ENCODE results near the gene MIEF2.
A peak's percentile ranks its signal among the peaks of the same experiment; 100 is the strongest.

DNA sequence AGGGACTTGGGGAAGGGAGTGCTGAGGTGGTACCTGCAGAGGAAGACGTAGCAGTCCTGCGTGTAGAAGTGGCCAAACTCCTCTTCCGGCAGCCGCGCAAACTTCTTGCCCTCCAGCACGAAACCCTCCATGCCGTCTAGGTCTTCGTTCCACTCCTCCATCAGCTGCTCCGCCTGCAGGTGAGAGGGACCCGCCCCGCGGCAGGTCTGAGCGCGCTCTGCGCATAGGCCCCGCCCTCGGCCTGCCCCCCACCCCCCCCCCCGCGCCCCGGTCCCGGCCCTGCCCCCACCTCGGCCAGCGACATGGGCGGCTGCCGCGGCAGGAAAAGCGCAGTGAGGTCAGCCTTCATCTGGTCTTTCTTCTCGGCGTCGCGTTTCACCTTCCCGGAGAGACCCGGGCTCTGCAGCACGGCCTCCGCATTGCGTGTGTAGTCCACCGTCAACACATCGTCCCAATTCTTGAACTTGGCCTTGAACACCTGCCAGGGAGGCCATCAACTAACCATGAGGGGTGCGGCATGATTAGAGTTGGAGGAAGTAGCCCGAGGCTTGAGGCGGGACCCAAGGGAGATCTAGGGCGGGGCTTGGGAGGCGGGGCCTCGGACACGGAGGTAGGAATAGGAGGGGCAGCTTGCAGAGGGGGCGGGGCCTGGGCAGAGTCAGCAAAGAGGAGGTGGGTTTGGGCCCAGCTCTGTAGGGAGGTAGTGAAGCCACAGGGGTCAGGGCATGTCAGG, 13.4 kb upstream of the MIEF2 start:
- TF ChIP-seq POLR2AphosphoS5 (IDR thresholded peaks at IDR 0.05; ENCODE audit: low read depth, low read length) = no peak
- TF ChIP-seq, protein P1, sequence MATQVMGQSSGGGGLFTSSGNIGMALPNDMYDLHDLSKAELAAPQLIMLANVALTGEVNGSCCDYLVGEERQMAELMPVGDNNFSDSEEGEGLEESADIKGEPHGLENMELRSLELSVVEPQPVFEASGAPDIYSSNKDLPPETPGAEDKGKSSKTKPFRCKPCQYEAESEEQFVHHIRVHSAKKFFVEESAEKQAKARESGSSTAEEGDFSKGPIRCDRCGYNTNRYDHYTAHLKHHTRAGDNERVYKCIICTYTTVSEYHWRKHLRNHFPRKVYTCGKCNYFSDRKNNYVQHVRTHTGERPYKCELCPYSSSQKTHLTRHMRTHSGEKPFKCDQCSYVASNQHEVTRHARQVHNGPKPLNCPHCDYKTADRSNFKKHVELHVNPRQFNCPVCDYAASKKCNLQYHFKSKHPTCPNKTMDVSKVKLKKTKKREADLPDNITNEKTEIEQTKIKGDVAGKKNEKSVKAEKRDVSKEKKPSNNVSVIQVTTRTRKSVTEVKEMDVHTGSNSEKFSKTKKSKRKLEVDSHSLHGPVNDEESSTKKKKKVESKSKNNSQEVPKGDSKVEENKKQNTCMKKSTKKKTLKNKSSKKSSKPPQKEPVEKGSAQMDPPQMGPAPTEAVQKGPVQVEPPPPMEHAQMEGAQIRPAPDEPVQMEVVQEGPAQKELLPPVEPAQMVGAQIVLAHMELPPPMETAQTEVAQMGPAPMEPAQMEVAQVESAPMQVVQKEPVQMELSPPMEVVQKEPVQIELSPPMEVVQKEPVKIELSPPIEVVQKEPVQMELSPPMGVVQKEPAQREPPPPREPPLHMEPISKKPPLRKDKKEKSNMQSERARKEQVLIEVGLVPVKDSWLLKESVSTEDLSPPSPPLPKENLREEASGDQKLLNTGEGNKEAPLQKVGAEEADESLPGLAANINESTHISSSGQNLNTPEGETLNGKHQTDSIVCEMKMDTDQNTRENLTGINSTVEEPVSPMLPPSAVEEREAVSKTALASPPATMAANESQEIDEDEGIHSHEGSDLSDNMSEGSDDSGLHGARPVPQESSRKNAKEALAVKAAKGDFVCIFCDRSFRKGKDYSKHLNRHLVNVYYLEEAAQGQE (IDR thresholded peaks at IDR 0.05; ENCODE audit: insufficient read depth in 1 of 2, low read depth in 2 of 2, low read length in 2 of 2) = no peak
- no peak for TF ChIP-seq TAF1 (IDR thresholded peaks at IDR 0.05; ENCODE audit: borderline replicate concordance, insufficient read depth, low read length)
- TF ChIP-seq SIN3A (IDR thresholded peaks at IDR 0.05; ENCODE audit: borderline replicate concordance, insufficient read depth, low read length) = no peak
- peak; percentile 20 for TF ChIP-seq FOXP2 (optimal IDR thresholded peaks at IDR 0.05; ENCODE audit: borderline replicate concordance, extremely low read depth, extremely low read length, insufficient read depth)
